NCI-H345 (cell line): ENCODE results near the gene USP31.

Experiments used
- DNase-seq: peaks from one replicate; lab custom pipeline; 2025; lab: John Stamatoyannopoulos, UW

Gene USP31

GRCh38 chr16:23149267-23149992 lies at the start of gene USP31:
Gene USP31, minus strand, starts transcription at chr16:23149452. Its CDS starts 182 bp downstream, at chr16:23149270.
- DNase-seq: peak; percentile 98

- DNase-seq: no peak
These were observed 47.3 kb upstream of the USP31 start for GRCh38 chr16:23196539-23196938.

GRCh38 chr16:23195366-23195978 lies 46.2 kb upstream of the USP31 start:
- no peak for DNase-seq

- no peak for DNase-seq
These were observed 45.4 kb upstream of the USP31 start for GRCh38 chr16:23194497-23195221.

- no peak for DNase-seq
These were observed 39.7 kb upstream of the USP31 start for GRCh38 chr16:23188911-23189310.

- DNase-seq: no peak
These were observed 38.1 kb upstream of the USP31 start for GRCh38 chr16:23187341-23187740.

GRCh38 chr16:23186171-23186570 lies 36.9 kb upstream of the USP31 start:
- no peak for DNase-seq

GRCh38 chr16:23185656-23186055 lies 36.4 kb upstream of the USP31 start:
- no peak for DNase-seq

GRCh38 chr16:23183543-23183862 lies 34.3 kb upstream of the USP31 start:
- no peak for DNase-seq

GRCh38 chr16:23182679-23183542 lies 33.7 kb upstream of the USP31 start, which contains the start of gene SCNN1G:
Gene SCNN1G, plus strand, starts transcription at chr16:23182745. Its CDS starts 3,527 bp downstream, at chr16:23186272.
- DNase-seq: peak; percentile 54

GRCh38 chr16:23182206-23182678 lies 33.0 kb upstream of the USP31 start:
- peak; percentile 85 for DNase-seq

- DNase-seq: no peak
These were observed 32.3 kb upstream of the USP31 start for GRCh38 chr16:23181506-23181905.

GRCh38 chr16:23175651-23176050 lies 26.4 kb upstream of the USP31 start:
- no peak for DNase-seq

- no peak for DNase-seq
These were observed 25.4 kb upstream of the USP31 start for GRCh38 chr16:23174622-23175021.

- no peak for DNase-seq
These were observed 23.7 kb upstream of the USP31 start for GRCh38 chr16:23172994-23173393.

GRCh38 chr16:23172583-23172982 lies 23.3 kb upstream of the USP31 start:
- DNase-seq: no peak

GRCh38 chr16:23164736-23165135 lies 15.5 kb upstream of the USP31 start:
- no peak for DNase-seq

GRCh38 chr16:23163921-23164320 lies 14.7 kb upstream of the USP31 start:
- no peak for DNase-seq

- no peak for DNase-seq
These were observed 11.3 kb upstream of the USP31 start for GRCh38 chr16:23160574-23160973.

- DNase-seq: no peak
These were observed 10.8 kb upstream of the USP31 start for GRCh38 chr16:23160082-23160481.

GRCh38 chr16:23158114-23158513 lies 8.9 kb upstream of the USP31 start:
- no peak for DNase-seq

GRCh38 chr16:23156946-23157460 lies 7.8 kb upstream of the USP31 start:
- no peak for DNase-seq
